K562 (cell line): ENCODE results near the gene PLA2G4A. TPM values are rescaled to one million over a fixed set of nuclear protein-coding genes. Genes with fewer than 3 reads are reported as not detected.

ENCODE experiments used
- ATAC-seq: fragments of 200-7000 bp; cut with Tn5 transposase; 3 replicates; pipeline ENCODE4 v1.9.1; 2020; ENCODE audit warnings: moderate library complexity
- BruUV-seq: library from RNA; stranded (reverse); fragments of 400-500 nt; replicated peaks from 2 replicates; lab custom pipeline; 2021; lab: Mats Ljungman, UMichigan
- CTCF ChIA-PET: fragments of 300-600 bp; formaldehyde crosslinking; extraction: SDS; loops from one replicate; lab custom pipeline; 2021; ENCODE audit warnings: low intra/inter-chr PET ratio; lab: Yijun Ruan, JAX
- POLR2A ChIA-PET: fragments of 300-600, 350-650 bp; sonication (Branson Sonifier 250); formaldehyde crosslinking; extraction: SDS; loops from one replicate; lab custom pipeline; 2021; ENCODE audit warnings: antibody characterized with exemption, inconsistent platforms; lab: Yijun Ruan, JAX
- DNase-seq, 4 experiments: peaks; one replicate each; pipeline versions ENCODE4 v3.0.0 to v3.0.0-alpha.2; 2011 to 2018; ENCODE audit warnings: low spot score in 3 of 4, mixed read lengths in 3 of 4; ENCODE audit errors: extremely low read depth in 1 of 4
- FAIRE-seq: peaks from 2 replicates; lab custom pipeline; 2011; peaks lifted over from hg19 to GRCh38; lab: Jason Lieb, UNC
- H2AFZ ChIP-seq: 2 replicates; pipeline ENCODE4 v1.6.0; 2011; ENCODE audit warnings: low read depth, low read length, control low read depth, inconsistent platforms
- H3K27ac ChIP-seq: fragments of 200-600 bp; 3 replicates; pipeline ENCODE4 v1.8.0; 2011; ENCODE audit warnings: low read depth, mild to moderate bottlenecking, control low read depth, inconsistent platforms, low read length, moderate library complexity, mixed read lengths; ENCODE audit errors: extremely low read depth
- H3K27me3 ChIP-seq, 2 experiments: fragments of 300-600 bp in 1 of 2; 2 replicates in 1 of 2; 3 replicates in 1 of 2; pipeline versions ENCODE4 v1.6.0 to v1.8.0; 2011; ENCODE audit warnings: inconsistent platforms in 2 of 2, low read length in 2 of 2, mild to moderate bottlenecking in 1 of 2, mixed read lengths in 1 of 2, moderate library complexity in 1 of 2; ENCODE audit not compliant: control insufficient read depth in 2 of 2, insufficient read depth in 2 of 2
- H3K36me3 ChIP-seq: fragments of 300-600 bp; 3 replicates; pipeline ENCODE4 v1.8.0; 2011; ENCODE audit warnings: mild to moderate bottlenecking, low read length, inconsistent platforms; ENCODE audit not compliant: control insufficient read depth, insufficient read depth
- H3K4me1 ChIP-seq, 2 experiments: fragments of 200-600 bp in 1 of 2; replicated peaks in 1 of 2; 2 replicates in 1 of 2; 3 replicates in 1 of 2; pipeline versions ENCODE4 v1.5.1 to v1.8.0; 2011; ENCODE audit warnings: inconsistent platforms in 2 of 2, low read length in 2 of 2, mild to moderate bottlenecking in 1 of 2, mixed read lengths in 1 of 2, moderate library complexity in 1 of 2; ENCODE audit not compliant: control insufficient read depth in 2 of 2, insufficient read depth in 2 of 2
- H3K4me2 ChIP-seq: 2 replicates; pipeline ENCODE4 v1.6.1; 2011; ENCODE audit warnings: low read length, control low read depth, inconsistent platforms, mixed read lengths; ENCODE audit not compliant: insufficient read depth
- H3K4me3 ChIP-seq: fragments of 200-600 bp; sonication (generic), shearing (Covaris generic); 2 replicates; pipeline ENCODE4 v1.5.1; 2016; ENCODE audit warnings: control low read depth, inconsistent platforms
- H3K79me2 ChIP-seq: fragments of 200-600 bp; 3 replicates; pipeline ENCODE4 v1.8.0; 2011; ENCODE audit warnings: low read length, inconsistent platforms; ENCODE audit not compliant: control insufficient read depth, insufficient read depth
- H3K9ac ChIP-seq, 2 experiments: 2 replicates each; pipeline versions ENCODE4 v1.6.0 to v1.6.1; 2011; ENCODE audit warnings: low read depth in 2 of 2, low read length in 2 of 2, control low read depth in 1 of 2, inconsistent platforms in 1 of 2, mild to moderate bottlenecking in 1 of 2, mixed read lengths in 1 of 2; ENCODE audit not compliant: insufficient read depth in 1 of 2
- H3K9me1 ChIP-seq: one replicate; pipeline ENCODE4 v1.6.0; 2011; ENCODE audit warnings: inconsistent platforms, mild to moderate bottlenecking, low read length, moderate library complexity; ENCODE audit not compliant: control insufficient read depth, insufficient read depth
- H3K9me3 ChIP-seq: replicated peaks from 2 replicates; pipeline ENCODE4 v1.5.1; 2011; ENCODE audit warnings: low read depth, low read length, inconsistent platforms; ENCODE audit not compliant: control insufficient read depth, insufficient read depth
- H4K20me1 ChIP-seq: replicated peaks from 2 replicates; pipeline ENCODE4 v1.6.1; 2011; ENCODE audit warnings: low read length, inconsistent platforms, mixed read lengths; ENCODE audit not compliant: control insufficient read depth, insufficient read depth
- ASH1L ChIP-seq: fragments of 450-650 bp; IDR thresholded peaks from 2 replicates; pipeline ENCODE4 v1.6.1; 2018; ENCODE audit warnings: borderline replicate concordance, mild to moderate bottlenecking, low read depth; ENCODE audit not compliant: partially characterized antibody
- ATF3 ChIP-seq, 2 experiments: fragments of 450-650 bp in 1 of 2; sonication (generic) in 1 of 2; formaldehyde crosslinking in 1 of 2; IDR thresholded peaks in 1 of 2; conservative IDR thresholded peaks in 1 of 2; 2 replicates each; pipeline versions ENCODE4 v1.6.1 to v1.8.1; 2016 to 2023; ENCODE audit warnings: mild to moderate bottlenecking in 2 of 2, moderate library complexity in 2 of 2, inconsistent platforms in 1 of 2, missing genetic modification reagents in 1 of 2
- CREBBP ChIP-seq: IDR thresholded peaks from one replicate; pipeline ENCODE4 v1.6.1; 2012; ENCODE audit warnings: low read depth, mild to moderate bottlenecking, control low read depth, inconsistent platforms, low read length
- HDAC6 ChIP-seq: IDR thresholded peaks from 2 replicates; pipeline ENCODE4 v1.6.1; 2012; ENCODE audit warnings: low read depth, mild to moderate bottlenecking, control low read depth, inconsistent platforms, low read length, moderate library complexity
- HMGN3 ChIP-seq: IDR thresholded peaks from 2 replicates; pipeline ENCODE4 v1.6.1; 2011; ENCODE audit warnings: borderline replicate concordance, low read depth, mild to moderate bottlenecking, mixed read lengths, low read length; ENCODE audit not compliant: insufficient read length; ENCODE audit errors: extremely low read depth
- L3MBTL2 ChIP-seq: fragments of 450-650 bp; IDR thresholded peaks from 2 replicates; pipeline ENCODE4 v1.6.1; 2016; ENCODE audit warnings: mild to moderate bottlenecking, moderate library complexity
- SREBF1 ChIP-seq: fragments of 150-350 bp; IDR thresholded peaks from 2 replicates; pipeline ENCODE4 v1.6.1; 2014; ENCODE audit warnings: antibody characterized with exemption, low read depth, low read length, borderline replicate concordance
- TAF7 ChIP-seq: fragments of 450-650 bp; IDR thresholded peaks from 2 replicates; pipeline ENCODE4 v1.6.1; 2016; ENCODE audit warnings: missing genetic modification characterization, missing compliant biosample characterization
- TCF15 ChIP-seq: fragments of 250-450 bp; sonication (Bioruptor Pico); IDR thresholded peaks from 2 replicates; pipeline ENCODE4 v1.8.0; 2022; ENCODE audit warnings: moderate library complexity, mild to moderate bottlenecking, inconsistent platforms
- ZNF699 ChIP-seq: fragments of 250-450 bp; sonication (Bioruptor Pico); IDR thresholded peaks from 2 replicates; pipeline ENCODE4 v1.8.0; 2021; ENCODE audit warnings: mild to moderate bottlenecking, moderate library complexity; ENCODE audit not compliant: insufficient replicate concordance
- ZNF76 ChIP-seq: fragments of 250-450 bp; sonication (Bioruptor Pico); IDR thresholded peaks from 2 replicates; pipeline ENCODE4 v1.4.0; 2020; ENCODE audit warnings: mild to moderate bottlenecking, moderate library complexity, borderline replicate concordance
- ZSCAN32 ChIP-seq: fragments of 450-650 bp; formaldehyde crosslinking; IDR thresholded peaks from 2 replicates; pipeline ENCODE4 v1.4.0; 2020; ENCODE audit warnings: mild to moderate bottlenecking, moderate library complexity
- WGBS: fragments of 100-300 bp; shearing (Covaris generic); methylation state at CpG from one replicate; pipeline ENCODE4 v1.1.6; 2016; ENCODE audit warnings: low coverage, mixed read lengths; ENCODE audit not compliant: insufficient coverage; ENCODE audit errors: missing lambda C conversion rate; 5-methylcytosine and 5-hydroxymethylcytosine counted together
- in situ Hi-C: fragments of 300-500 bp; cut with MboI; formaldehyde crosslinking; loops from 4 replicates; pipeline ENCODE4 v1.15.0; 2018; ENCODE audit warnings: inconsistent platforms, mixed read lengths
- intact Hi-C: fragments of 100-400 bp; cut with micrococcal nuclease; formaldehyde crosslinking; loops from 2 replicates; pipeline ENCODE4 v1.14.2; 2022
- polyA plus RNA-seq, 8 experiments: library from polyadenylated mRNA; depleted of rRNA in 4 of 8; stranded (reverse) in 5 of 8; unstranded in 3 of 8; fragments of >200 nt; fragmentation: Nextera tagmentation in 2 of 8; fragmentation: Illumina TruSeq in 1 of 8; extraction: Ambion mirVana in 2 of 8; extraction: Trizol in 1 of 8; gene quantifications; 2 replicates each; pipeline versions ENCODE4 v1.2.1 to v1.2.3, GENCODE V29; 2011 to 2014; ENCODE audit warnings: inconsistent platforms in 1 of 8, missing spikeins in 1 of 8
- total RNA-seq, 7 experiments: library from RNA; depleted of rRNA in 6 of 7; stranded (reverse); fragments of >200 nt in 6 of 7; fragmentation: Illumina TruSeq in 2 of 7; extraction: Trizol in 2 of 7; gene quantifications; 2 replicates each; pipeline versions ENCODE4 v1.2.1 to v1.2.3, GENCODE V29; 2011 to 2021; ENCODE audit warnings: low replicate concordance in 1 of 7
- TF ChIP-seq, protein P1 (sequence below): fragments of 450-650 bp; IDR thresholded peaks from 2 replicates; pipeline ENCODE4 v1.6.1; 2016; ENCODE audit warnings: low read depth, mild to moderate bottlenecking, moderate library complexity

The PLA2G4A gene
- total and polyA plus RNA-seq, 9 of the 15 experiments (the other 6 are each of a cell fraction or from before 2014, with no cell fraction given): 0.04 to 0.71 (median 0.22) TPM; not detected in 4

- no peak for TF ChIP-seq ZSCAN32 (CRISPR knock-in tag)
- TF ChIP-seq TCF15: no peak
- no peak for TF ChIP-seq ASH1L
Measured at GRCh38 chr1:186838380-186839040, 9.8 kb downstream of the PLA2G4A start (continued).

GRCh38 chr1:186839041-186839400 lies 10.3 kb downstream of the PLA2G4A start:
- no peaks in the 10 kb centered on the region for H3K9me1 ChIP-seq
- CTCF ChIA-PET: no interaction called here
- no peaks in the 10 kb centered on the region for H3K9me3 ChIP-seq
- no peaks in the 10 kb centered on the region for H3K79me2 ChIP-seq
- no peak overlapping the region for H2AFZ ChIP-seq
- no peaks in the 10 kb centered on the region for H3K36me3 ChIP-seq
- DNase-seq (no peak), FAIRE-seq (no peak), ATAC-seq (no peak)
- in situ Hi-C loops: no loop called here
- WGBS: 0% methylated on average over 2 of the region's 2 CpGs
- no peaks in the 10 kb centered on the region for H3K27me3 ChIP-seq
- no peak overlapping the region for H3K9ac ChIP-seq
- no peaks in the 10 kb centered on the region for H4K20me1 ChIP-seq
- intact Hi-C loops: no loop called here
- no peak overlapping the region for H3K27ac ChIP-seq
- BruUV-seq: no TSS peak
- H3K4me1 ChIP-seq: no peaks in the 10 kb centered on the region
- H3K4me2 ChIP-seq: no peak overlapping the region
- POLR2A ChIA-PET: no interaction called here
- H3K4me3 ChIP-seq: no peak overlapping the region
- TF ChIP-seq, protein P1, sequence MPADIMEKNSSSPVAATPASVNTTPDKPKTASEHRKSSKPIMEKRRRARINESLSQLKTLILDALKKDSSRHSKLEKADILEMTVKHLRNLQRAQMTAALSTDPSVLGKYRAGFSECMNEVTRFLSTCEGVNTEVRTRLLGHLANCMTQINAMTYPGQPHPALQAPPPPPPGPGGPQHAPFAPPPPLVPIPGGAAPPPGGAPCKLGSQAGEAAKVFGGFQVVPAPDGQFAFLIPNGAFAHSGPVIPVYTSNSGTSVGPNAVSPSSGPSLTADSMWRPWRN: no peak
- TF ChIP-seq ATF3 (IDR thresholded peaks at IDR 0.05) (no peak), ATF3 (CRISPR knock-in tag; conservative IDR thresholded peaks at IDR 0.05) (no peak), HDAC6 (no peak), SREBF1 (no peak), TAF7 (no peak), HMGN3 (no peak), L3MBTL2 (no peak), ZNF76 (CRISPR knock-in tag) (no peak), CREBBP (no peak), ZNF699 (CRISPR knock-in tag) (no peak)
